GDM1 (cell line): ENCODE results near the gene SAP25.
A peak's percentile ranks its signal among the peaks of the same experiment; 100 is the strongest.

Experiments used
- DNase-seq: peaks from one replicate; lab custom pipeline; 2025; lab: John Stamatoyannopoulos, UW

Gene SAP25

DNA sequence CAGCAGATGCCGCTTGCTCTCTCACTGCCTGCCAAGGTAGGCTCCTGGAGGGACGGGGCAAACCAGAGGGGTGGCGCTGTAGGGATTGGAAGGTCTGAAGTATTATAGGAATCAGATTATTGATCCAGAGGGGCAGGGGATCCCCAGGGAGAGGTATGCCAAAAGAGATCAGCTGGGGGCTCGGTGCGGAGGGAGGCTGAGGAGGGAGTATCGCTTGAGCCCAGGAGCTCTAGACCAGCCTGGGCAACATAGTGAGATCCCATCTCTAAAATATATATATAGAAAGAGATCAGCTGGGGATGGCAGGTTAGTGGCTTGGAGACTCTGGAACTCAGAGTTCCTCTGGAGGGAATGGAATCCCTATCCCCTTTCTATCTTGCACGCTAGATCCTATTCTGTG lies 21.5 kb upstream of the SAP25 start:
- DNase-seq = no peak

DNA sequence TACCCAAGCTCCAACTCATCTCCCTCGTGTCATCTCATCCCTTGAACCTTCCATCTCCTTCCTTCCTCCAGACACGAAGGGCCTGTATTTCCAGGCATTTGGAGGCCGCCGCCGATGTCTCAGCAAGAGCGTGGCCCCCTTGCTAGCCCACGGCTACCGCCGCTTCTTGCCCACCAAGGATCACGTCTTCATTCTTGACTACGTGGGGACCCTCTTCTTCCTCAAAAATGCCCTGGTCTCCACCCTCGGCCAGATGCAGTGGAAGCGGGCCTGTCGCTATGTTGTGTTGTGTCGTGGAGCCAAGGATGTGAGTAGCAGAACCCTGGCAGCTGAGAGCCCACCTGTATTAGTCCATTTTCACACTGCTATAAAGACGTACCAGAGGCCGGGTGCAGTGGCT lies 17.9 kb upstream of the SAP25 start:
- DNase-seq = no peak

DNA sequence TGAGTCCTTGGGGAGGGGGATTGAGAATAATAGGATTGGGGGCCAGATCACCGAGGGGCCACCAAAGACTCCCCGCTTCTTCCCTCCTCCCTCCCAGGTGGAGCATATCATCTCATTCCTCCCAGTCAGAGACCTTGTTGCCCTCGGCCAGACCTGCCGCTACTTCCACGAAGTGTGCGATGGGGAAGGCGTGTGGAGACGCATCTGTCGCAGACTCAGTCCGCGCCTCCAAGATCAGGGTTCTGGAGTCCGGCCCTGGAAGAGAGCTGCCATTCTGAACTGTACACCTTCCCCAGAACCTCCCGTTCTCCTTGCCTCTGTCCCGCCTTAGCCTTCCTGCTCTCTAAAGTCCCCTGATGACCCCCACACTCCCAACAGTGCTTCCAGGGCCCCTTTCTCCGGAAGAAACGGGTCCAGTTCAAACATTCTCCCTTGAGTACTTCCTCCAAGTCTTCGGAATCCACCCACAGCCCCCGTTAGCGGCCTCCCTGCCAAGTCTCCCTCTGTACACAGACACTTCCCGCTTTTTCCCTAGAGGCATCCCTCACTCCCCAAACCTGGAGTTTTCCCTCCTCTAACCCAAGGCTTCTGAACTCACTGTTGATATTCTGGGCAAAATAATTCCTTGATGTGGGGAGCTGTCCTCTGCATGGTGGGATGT lies 16.5 kb upstream of the SAP25 start:
- DNase-seq = no peak

DNA sequence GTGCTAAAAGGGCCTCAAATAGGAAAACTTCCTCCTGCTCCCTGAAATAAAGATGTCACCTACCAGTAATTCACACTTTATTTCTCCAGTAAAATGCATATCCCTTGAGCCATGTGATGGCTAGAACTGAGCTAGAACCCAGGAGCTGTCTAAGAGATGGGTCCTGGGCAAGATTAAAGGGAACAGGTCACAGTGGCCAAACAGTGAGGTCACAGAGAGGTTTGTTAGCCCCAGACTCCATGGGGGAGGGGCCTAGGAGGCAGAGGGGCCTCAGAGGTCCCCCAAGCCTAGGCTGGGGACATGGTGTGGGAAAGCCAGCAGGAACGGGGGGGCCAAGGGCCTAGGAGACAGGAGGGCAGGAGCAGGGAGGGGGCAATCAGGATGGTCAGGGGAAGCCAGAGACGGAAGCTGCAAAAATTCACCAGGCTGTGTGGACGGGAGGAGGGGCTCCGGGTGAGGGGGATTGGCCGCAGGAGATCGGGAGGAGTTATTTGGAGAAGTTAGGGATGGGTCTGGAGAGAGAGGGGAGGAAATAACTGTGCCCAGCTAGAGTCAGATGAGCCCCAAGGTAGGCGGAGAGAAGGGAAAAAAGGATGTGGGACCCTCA lies 15.7 kb upstream of the SAP25 start:
- no peak for DNase-seq

DNA sequence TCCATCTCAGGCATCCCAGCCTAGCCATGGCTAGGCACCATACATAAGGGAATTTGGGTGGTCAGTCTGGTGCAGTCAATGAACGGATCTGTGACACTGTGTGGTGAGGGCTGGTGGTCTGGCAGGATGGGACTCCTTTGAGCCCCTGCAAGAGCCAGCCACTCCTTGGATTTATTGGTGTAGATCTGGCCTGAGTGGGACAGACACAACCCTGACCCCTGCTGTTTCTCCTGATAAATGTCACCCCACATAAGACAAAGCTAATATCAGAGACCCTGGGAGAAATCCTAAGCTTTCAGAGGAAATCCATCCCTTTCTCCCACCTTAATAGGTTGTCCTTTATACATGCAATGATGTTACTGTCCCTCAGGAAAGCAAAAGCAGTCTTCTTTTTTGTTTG lies 14.7 kb upstream of the SAP25 start:
- DNase-seq = peak; percentile 39

DNA sequence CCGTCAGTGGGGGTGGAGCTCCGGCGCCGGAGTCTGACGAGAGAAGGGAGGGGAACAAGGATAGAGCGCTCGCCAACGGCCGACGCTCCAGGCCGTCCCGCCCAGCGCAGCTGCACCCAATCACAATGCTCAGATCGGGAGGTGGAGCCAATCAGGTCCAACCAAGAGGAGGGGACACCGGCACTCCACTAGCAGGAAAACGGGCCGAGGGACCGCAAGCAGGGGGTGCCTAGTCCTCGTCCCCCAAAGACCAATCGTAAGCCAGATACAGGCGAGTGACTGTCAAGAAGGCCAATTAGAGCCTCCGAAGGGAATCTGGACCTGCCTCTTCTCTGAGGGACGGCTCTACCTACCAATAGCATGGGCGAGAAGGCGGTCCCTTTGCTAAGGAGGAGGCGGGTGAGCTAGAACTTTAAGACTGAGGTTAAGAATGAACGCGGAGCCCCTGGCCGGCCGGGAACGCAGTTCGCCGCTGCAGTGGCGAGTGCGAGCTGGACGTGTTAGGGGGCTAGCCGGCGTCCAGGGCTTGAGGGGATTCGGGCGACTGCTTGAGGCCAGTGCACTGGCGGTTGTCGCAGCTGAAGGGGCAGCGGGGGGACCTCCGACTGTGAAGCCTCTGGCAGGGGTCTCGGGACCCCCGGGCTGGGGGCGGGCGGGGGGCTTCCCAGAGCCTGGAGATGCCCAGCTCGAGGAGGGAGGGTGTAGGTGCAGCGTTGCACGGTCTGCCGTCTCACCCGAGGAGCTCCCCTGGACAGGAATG lies 12.7 kb upstream of the SAP25 start, which contains the start of gene FBXO24:
Gene FBXO24, plus strand, starts transcription at position 63 of the 760 bp plus-strand sequence. Its CDS starts 298 bp downstream, at position 361.
- DNase-seq = peak; percentile 100

DNA sequence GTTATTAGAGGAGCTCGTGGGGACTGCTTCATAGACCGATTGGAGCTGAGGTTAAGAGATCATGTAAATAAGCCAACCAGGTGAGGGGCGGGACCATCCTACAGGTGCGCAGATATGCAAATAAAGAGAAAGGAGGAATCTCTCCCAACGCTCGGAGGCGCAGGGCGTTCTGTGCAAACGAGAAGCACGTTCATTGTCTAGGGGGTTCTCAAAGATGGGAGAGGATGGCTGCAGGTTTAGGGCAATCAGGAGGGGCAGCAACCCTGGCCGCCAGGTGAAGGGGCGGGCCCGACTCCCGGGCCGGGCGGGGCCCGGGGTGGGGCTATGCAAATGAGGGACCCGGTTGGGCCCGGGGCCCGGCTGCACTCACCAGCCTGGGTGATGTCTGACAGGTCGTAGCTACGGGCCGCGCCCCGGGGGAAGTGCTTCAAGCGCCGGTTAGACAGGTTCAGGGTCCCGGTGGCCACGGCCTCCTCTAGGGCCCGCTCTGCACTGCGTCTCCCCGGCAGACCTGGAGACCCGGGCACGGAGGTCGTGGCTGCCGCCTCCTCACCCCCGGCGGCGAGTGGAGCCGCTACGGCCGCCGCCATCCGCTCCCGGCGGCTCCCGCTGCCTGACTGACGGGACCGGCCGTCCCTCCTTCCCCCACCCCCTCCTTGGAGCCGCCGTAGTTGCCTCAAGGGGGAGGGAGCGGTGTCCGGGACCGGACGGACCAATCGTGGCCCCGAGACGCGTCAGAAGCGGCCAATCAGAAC lies 12.0 kb upstream of the SAP25 start, which contains the start of gene LRCH4:
Gene LRCH4, minus strand, starts transcription at position 619 of the 755 bp plus-strand sequence. Its CDS starts 29 bp downstream, at position 590.
- DNase-seq = no peak

DNA sequence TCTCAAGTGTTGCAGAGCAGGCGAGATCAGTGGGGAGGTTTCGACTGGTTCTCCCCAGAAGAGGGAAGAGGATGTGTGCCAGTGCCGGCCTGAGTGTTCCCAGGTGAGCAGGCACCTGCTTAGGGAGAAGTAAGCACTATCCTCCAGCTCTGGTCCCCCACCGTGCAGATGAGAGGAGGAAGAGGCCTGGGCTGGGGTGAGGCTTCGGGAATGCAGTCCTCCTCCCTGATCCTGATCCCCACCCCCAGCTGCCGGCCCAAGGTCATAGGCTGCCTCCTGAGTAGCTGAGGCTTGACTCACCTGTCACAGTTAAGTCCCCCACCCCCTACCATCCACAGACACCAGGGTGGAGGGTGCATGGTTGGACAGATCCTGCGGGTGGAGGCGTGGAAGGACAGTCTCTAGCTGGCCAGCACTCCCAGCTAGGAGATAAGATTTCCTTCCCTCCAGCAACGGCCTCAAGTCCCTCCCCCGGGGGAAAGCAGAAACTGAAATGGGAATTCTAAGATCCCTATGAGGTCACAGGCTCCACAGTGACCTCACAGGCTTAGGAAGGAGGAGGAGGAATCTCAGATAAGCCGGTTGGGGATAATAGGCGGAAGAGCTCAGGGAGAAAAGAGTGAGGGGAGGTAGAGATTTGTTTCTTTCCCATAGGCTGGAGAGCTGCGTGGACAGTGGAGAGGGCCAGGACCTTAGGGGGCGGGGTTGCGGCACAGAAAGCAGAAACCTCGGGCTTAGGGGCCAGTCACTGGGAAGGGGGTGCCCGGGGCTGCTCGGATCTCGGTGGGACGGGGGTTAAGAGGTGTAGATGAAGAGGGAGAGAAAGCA lies 11.2 kb upstream of the SAP25 start:
- DNase-seq = no peak

DNA sequence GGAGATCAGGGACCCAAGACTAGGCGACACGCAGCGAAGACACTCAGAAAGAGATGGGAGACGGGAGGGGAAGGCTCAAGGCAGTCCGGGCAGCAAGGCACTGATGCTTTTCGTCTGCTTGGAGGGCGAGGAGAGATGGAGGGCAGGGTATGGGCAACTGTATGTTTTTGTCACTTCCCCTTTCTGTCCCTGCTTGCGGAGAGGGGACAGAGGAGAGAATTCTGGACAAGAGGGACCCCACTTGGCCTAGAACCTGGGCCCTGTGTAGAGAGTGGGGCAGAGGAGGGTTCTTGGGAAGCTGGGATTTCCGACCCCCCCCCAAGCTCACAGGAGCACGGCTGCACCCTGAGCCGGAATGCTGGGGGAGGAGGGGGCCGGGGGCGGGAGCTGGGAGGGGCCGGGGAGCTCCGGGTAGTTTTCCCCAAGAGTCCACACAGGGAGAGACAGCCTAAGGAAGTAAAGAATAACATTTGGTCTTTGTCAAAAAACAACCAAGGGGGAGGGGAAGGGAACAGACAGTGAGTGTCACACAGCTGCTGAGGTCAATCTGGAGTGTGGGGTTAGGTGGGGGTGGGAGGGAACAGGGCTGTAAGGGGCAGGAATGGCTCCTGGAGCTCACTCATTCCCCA lies 10.5 kb upstream of the SAP25 start:
- DNase-seq = no peak

DNA sequence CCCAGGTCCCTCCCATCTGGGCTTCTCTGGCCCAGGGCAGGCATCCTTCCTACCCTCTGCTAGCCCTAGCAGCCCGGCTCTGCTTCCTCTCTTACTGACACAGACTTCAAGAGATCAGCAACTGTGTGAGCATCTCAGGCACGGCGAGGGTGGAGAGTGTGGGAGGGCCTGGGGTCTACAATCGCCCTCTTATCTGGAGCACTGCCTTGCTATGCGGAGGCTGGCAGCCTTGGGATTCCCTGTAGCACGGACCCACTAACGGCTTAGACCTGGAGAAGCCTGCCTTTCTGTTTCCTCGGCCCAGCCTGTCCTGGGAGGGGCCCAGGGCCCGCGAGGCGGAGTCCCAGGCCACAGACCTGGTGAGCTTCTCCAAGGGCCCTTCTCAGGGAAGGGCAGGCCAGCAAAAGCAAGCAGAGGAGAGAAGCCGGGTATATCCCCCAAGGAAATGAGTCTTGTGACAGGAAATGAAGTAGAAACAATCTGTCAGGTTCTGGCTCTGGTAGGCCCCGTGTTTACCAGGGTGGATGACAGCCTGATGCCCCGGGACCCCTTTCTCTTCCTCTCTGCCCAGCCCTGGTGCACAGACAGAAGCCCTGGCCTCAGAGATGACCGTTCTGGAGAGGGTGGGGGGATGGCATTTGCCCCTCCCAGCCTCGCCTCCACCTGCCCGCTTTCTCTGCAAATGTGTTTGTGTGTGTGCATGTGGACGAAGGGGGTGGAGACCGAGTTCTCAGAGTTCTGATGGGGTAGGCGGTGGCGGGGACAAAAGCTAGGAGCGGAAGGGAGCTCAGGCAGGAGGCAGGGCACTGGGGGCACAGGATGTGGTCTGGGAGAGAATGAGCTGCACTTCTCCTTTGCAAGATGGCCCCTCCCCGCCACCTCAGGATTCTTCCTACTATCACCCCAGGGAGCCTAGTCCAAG lies 9.7 kb upstream of the SAP25 start:
- peak; percentile 90 for DNase-seq

DNA sequence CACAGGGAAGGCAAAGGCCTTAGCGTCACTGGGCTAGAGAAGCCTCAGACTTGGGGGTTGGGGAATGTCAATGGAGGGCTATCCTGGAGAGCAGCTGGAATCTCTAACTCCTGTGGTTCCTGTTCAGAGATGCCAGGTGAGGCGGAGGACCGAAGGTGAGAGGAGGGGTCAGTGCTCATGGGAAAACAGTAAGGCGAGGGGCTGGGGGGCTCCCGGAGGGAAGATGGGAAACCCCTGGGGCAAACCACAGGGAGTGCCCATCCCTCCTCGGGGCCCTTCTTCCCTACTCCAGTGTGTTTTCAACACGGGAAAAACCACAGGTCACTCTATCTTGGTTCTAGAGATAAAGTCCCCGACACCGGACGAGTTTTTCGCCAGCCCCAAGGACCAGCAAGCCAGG lies 8.9 kb upstream of the SAP25 start:
- no peak for DNase-seq

DNA sequence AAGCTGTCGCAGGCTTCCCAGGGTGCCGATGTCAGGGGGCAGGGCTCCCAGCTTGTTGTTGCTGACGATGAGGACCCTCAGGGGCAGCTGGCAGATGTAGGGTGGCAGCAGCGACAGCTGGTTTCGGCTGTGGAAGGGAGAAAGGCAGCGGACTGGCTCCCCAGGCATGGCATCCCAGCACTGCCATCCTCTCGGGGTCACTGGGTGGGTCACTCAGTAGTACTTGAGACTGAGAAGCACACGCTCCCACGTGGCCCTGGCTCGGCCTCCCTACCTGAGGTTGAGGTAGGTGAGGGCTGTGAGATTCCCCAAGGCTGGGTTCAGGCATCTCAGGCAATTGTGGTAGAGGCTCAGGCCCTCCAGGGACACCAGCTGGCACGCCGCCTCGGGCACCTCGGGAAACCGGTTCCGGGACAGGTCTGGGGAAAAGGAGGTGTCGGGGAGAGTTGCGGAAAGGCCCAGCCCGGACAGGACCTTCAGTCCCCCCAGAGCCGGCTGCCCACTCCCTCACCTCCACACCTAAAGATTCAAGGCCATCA lies 8.4 kb upstream of the SAP25 start:
- no peak for DNase-seq

DNA sequence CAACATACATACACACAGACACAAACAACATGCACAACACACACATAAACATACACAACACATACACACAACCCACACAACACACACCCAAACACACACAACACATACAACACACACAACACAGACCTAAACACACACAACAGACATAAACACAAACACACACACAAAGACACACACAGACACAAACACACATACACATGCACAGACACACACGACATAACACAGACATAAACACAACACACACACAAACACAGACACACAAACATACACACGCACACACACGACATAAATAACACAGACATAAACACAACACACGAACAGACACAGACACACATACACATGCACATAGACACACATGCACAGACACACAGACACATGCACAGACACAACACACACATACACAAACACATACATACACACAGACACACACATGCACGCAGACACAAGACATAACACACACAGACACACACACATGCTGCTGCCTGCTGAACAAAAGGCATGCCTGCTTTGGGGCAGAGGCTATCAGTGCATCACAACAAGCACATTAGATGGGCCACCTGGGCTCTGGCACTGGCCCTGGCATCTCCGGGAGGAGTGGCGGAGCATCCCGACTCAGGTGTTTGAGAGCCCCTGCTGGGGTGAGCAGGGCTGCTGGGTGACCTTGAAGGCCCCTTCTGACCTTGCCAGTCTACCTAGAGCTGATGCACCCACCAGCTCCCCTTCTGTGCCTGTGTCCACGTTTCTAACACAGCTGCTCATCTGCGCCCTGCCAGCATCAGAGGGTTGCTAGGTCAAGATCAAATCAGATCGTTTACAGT lies 7.0 kb upstream of the SAP25 start:
- no peak for DNase-seq

DNA sequence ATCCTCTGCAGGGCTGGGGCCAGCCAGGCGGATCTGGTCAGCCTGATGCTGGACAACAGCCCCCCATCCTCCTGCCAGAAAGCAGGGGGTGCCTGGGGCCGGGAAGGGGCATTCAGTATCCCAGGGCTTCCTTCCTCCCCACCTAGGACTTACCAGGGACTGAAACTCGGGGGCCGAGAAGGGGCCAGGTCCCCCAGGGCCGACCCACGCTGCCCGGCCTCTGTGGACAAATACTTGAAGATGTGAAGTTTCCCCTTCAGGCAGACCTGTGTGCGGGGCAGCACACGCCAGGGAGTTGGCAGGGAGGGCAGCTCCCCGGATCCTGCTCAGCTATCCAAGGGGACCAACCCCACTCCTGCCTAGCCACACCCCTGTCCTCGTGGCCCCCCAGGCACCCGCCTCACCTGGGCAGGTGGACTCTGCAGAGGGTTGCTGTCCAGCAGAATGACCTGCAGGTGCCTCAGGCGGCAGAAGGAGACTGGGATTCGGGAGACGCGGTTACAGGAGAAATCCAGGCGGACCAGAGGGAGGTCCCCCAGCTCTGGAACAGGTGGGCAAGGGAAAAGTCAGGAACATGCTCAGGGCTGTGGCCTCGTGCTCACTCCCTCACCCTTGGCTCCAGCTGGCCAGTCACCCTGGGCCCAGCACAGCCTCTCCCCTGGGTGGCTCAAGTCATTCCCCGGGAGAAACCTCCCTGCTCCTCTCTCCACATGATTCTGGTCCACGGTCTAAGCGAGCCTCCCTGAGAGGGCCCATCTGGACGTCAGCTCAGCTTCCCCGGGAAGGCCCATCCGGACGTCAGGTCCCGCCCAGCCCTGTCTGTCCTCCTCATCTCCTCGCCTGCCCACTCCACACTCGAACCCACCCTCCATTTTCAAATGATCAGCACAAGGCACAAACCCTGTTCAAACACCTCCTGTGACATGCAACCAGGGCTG lies 4.8 kb upstream of the SAP25 start:
- no peak for DNase-seq

DNA sequence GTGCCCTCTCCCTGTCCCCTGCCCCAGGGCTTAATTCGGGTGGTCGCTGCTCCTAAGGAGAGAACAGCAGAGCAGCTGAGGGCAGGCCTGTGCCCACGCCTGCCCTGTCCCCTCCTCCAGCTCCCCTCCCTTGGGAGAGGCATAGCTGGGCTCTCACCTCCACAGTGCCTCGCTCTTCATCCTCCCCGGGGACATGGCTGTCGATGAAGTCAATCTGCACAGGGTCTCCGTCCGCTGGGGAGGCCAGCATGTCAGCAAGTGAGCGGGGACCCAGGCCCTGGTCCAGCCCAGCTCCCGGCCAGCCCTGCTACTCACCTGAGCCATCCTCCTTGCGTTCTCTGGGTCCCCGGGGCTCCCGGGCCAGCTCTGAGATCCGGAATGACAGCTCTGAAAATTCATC lies 3.8 kb upstream of the SAP25 start:
- DNase-seq = no peak

DNA sequence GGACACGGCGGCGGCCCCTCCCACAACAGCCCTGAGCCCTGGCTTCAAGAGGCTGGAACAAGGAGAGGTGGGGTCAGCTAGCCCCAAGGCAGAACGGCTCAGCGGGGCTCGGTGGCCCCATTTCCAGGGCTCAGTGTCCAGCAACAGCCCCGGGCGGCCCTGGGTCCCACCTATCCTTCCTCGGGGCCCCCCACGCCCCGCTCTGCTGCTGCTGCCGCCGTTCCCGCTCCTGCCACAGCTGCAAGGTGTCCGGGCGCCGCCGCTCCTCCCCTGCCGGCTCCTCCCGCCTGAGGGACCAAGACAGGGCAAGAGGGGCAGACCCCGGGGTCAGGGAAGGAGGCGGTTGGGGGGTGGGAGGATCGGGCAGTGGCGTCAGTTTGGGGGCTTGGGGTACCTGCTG lies 3.4 kb upstream of the SAP25 start:
- DNase-seq = no peak

DNA sequence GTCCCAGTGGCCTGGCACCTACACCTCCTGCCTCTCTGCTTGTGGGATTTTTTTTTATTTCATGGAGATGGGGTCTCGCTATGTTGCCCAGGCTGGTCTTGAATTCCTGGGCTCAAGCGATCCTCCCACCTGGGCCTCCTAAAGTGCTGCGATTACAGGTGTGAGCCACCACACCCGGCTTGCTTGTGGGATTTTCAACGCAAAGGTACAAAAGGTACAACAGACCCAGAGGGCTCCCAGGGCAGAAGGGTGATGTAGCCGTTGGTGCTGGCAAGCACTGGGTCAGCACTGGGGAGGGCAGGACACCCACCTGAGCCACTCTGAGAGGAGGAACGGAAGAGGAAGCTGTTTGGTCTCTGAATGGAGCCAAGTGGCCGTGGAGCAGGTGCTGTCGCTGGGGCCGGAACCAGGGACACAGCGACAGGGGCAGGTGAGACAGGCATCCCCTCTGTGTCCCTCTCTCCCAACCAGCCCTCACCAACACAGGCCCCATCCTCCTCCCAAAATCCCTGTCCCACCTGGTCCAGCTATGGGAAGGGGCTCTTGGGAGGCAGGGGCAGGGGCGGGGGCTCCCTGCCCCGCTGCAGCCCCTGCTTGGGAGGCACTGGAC lies 2.8 kb upstream of the SAP25 start:
- no peak for DNase-seq
